OCI-LY7 (cell line): ENCODE data around the gene FGD2. TPM values are rescaled to one million over a fixed set of nuclear protein-coding genes. Genes with fewer than 3 reads are reported as not detected.

Source experiments
- BruUV-seq: library from RNA; stranded (reverse); fragments of 400-500 nt; replicated peaks from 2 replicates; lab custom pipeline; 2021; lab: Mats Ljungman, UMichigan
- CTCF ChIA-PET: fragments of 300-600 bp; sonication (Branson Sonifier 250); formaldehyde crosslinking; loops from one replicate; lab custom pipeline; 2022; ENCODE audit warnings: antibody characterized with exemption; ENCODE audit not compliant: unreplicated experiment; lab: Charles Lee
- POLR2A ChIA-PET: fragments of 300-600 bp; sonication (Branson Sonifier 250); formaldehyde crosslinking; loops from one replicate; lab custom pipeline; 2022; ENCODE audit warnings: antibody characterized with exemption; lab: Charles Lee
- DNase-seq: peaks from one replicate; pipeline ENCODE4 v3.0.0-alpha.2; 2015; ENCODE audit warnings: low spot score
- H2AFZ ChIP-seq: fragments of 200-600 bp; sonication (generic), shearing (Covaris generic); 2 replicates; pipeline ENCODE4 v1.6.1; 2014; ENCODE audit warnings: mild to moderate bottlenecking, antibody characterized with exemption, low read length, moderate library complexity
- H3K27ac ChIP-seq: fragments of 200-600 bp; sonication (generic); 2 replicates; pipeline ENCODE4 v1.5.1; 2014; ENCODE audit warnings: mixed run types, low read depth, mild to moderate bottlenecking, moderate library complexity, low read length, inconsistent platforms; ENCODE audit not compliant: poor library complexity, severe bottlenecking
- H3K36me3 ChIP-seq: fragments of 200-600 bp; sonication (generic); 2 replicates; pipeline ENCODE4 v1.6.1; 2014; ENCODE audit warnings: mild to moderate bottlenecking, antibody characterized with exemption, low read length, moderate library complexity, mixed read lengths; ENCODE audit not compliant: insufficient read depth
- H3K4me1 ChIP-seq: fragments of 200-600 bp; sonication (generic); 2 replicates; pipeline ENCODE4 v1.5.1; 2014; ENCODE audit warnings: mild to moderate bottlenecking, low read length; ENCODE audit not compliant: insufficient read depth, poor library complexity, severe bottlenecking
- H3K4me2 ChIP-seq: fragments of 200-600 bp; sonication (generic); 2 replicates; pipeline ENCODE4 v1.6.1; 2014; ENCODE audit warnings: mild to moderate bottlenecking, low read length
- H3K4me3 ChIP-seq: fragments of 200-600 bp; sonication (generic); 2 replicates; pipeline ENCODE4 v1.5.1; 2014; ENCODE audit warnings: mild to moderate bottlenecking, low read depth, low read length; ENCODE audit not compliant: poor library complexity, severe bottlenecking
- H3K79me2 ChIP-seq: fragments of 200-600 bp; sonication (generic); 2 replicates; pipeline ENCODE4 v1.6.1; 2016; ENCODE audit warnings: low read depth, mild to moderate bottlenecking, low read length, moderate library complexity, mixed read lengths; ENCODE audit not compliant: insufficient read depth
- H3K9me2 ChIP-seq: fragments of 200-600 bp; sonication (generic); 2 replicates; pipeline ENCODE4 v1.6.1; 2016; ENCODE audit warnings: mild to moderate bottlenecking, low read length, mixed read lengths; ENCODE audit not compliant: insufficient read depth
- H3K9me3 ChIP-seq: fragments of 200-600 bp; sonication (generic); 2 replicates; pipeline ENCODE4 v1.6.1; 2014; ENCODE audit warnings: mild to moderate bottlenecking, mixed run types, low read length, mixed read lengths
- H4K20me1 ChIP-seq: fragments of 200-600 bp; sonication (generic); 2 replicates; pipeline ENCODE4 v1.6.1; 2014; ENCODE audit warnings: mild to moderate bottlenecking, antibody characterized with exemption, low read length, moderate library complexity, mixed read lengths; ENCODE audit not compliant: insufficient read depth
- CTCF ChIP-seq: fragments of 200-600 bp; sonication (generic); conservative IDR thresholded peaks from 2 replicates; pipeline ENCODE4 v1.5.1; 2014; ENCODE audit warnings: mild to moderate bottlenecking, antibody characterized with exemption, low read length, moderate library complexity, mixed read lengths
- EZH2phosphoT487 ChIP-seq: fragments of 200-600 bp; sonication (generic); IDR thresholded peaks from 2 replicates; pipeline ENCODE4 v1.6.1; 2018; ENCODE audit warnings: low read depth, borderline replicate concordance, mild to moderate bottlenecking, mixed run types, antibody characterized with exemption, low read length, moderate library complexity, mixed read lengths
- intact Hi-C: fragments of 100-400 bp; cut with micrococcal nuclease; formaldehyde crosslinking; loops from one replicate; pipeline ENCODE4 v1.10.0; 2022; ENCODE audit not compliant: unreplicated experiment
- total RNA-seq, 2 experiments: library from RNA; depleted of rRNA in 1 of 2; stranded (reverse); fragments of >200 nt in 1 of 2; shearing (Covaris generic) in 1 of 2; gene quantifications; 2 replicates each; pipeline ENCODE4 v1.2.3, GENCODE V29; 2014 to 2022

FGD2 gene
- total RNA-seq, 2 experiments from 2014 or later: 27.8 to 48.6 TPM

DNA sequence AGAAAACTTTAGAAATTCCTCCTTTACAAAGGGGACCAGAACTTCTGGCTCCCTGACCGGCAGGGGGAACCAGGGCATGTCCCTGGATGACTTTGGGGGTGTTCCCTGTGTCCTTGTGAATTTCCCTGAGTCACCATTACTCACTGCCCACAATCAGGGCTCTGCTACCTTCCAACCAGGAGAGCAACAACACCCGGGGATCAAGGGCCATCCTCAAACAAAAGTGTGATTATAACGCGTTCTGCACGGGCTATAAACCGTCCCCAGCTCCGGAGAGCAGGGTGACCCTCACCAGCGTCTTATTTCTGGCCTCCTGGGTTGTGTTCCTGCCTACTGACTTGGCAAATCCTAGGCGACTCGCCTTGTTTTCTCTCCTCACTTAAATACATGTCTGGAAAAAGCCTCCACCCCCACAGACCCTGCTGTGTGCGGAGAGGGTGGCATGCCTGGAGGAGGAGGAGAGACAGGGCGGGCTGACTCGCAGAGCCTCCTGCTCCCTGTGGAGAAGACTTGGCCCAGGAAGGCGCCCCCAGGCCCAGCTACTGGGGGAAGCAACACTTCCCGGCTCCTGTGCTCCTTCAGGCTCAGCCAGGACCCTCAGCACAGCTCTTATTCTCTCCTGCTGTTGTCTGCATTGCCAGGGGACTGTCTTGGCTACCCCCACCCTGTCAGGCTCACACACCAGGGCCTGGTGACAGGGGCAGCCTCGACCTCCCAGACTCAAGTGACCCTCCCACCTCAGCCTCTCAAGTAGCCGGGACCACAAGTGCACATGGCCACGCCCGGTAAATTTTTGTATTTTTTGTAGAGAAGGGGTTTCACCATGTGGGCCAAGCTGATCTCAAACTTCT, 54.1 kb downstream of the FGD2 start:
- no peaks in the 10 kb centered on the region for H4K20me1 ChIP-seq
- TF ChIP-seq CTCF (no peak), EZH2phosphoT487 (no peak)
- DNase-seq: no peak
- no peaks in the 10 kb centered on the region for H3K9me2 ChIP-seq
- no peaks in the 10 kb centered on the region for H3K79me2 ChIP-seq
- H3K27ac ChIP-seq: no peak overlapping the region
- no peaks in the 10 kb centered on the region for H3K9me3 ChIP-seq
- POLR2A ChIA-PET: interaction anchor here (0.6 kb wide), 2 partner anchors 109 to 1586 kb away, joined by 3 to 4 read pairs; no protein-coding TSS in a partner anchor
- no peaks in the 10 kb centered on the region for H3K36me3 ChIP-seq
- no TSS peak for BruUV-seq
- no peak overlapping the region for H3K4me2 ChIP-seq
- H3K4me3 ChIP-seq: no peak overlapping the region
- H2AFZ ChIP-seq: no peak overlapping the region
- peaks cover 12% of the 10 kb centered on the region for H3K4me1 ChIP-seq
- CTCF ChIA-PET: no interaction called here
- intact Hi-C loops: no loop called here

DNA sequence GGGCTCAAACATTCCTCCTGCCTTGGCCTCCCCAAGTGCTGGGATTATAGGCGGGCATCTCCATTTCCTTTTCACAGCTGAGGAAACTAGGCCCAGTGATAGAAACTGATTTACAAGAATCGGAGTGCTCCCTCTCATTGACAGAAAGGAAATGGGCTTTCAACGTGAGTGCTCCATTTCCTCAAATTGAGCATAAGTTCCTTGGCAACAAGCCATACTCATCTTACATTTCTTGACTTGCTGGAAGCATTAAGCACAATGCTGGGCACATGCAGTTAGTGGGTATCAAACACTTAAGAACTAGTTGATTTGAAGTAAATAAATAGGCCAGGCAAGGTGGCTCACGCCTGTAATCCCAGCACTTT, 54.7 kb downstream of the FGD2 start:
- no peak overlapping the region for H3K27ac ChIP-seq

More for the DNA sequence above, 54.7 kb downstream of the FGD2 start:
- Histone ChIP-seq H4K20me1 (no peaks in the 10 kb centered on the region), H3K9me2 (no peaks in the 10 kb centered on the region), H2AFZ (no peak overlapping the region), H3K79me2 (no peaks in the 10 kb centered on the region), H3K4me2 (no peak overlapping the region), H3K4me3 (no peak overlapping the region), H3K9me3 (no peaks in the 10 kb centered on the region), H3K4me1 (peaks cover 12% of the 10 kb centered on the region), H3K36me3 (no peaks in the 10 kb centered on the region)
- ChIA-PET POLR2A (interaction anchor here (0.5 kb wide), 1 partner anchor 134 kb away, joined by 3 read pairs; no protein-coding TSS in a partner anchor), CTCF (no interaction called here)
- no TSS peak for BruUV-seq
- intact Hi-C loops: no loop called here
- TF ChIP-seq CTCF: no peak
- no peak for TF ChIP-seq EZH2phosphoT487
- DNase-seq: no peak
